ENCODE measurements around the gene ZNF625.

Gene ZNF625

GRCh38 chr19:12156223-12157058 lies at the start of gene ZNF625:
Gene ZNF625, minus strand, starts transcription at chr19:12156734. Its CDS starts 176 bp downstream, at chr19:12156558.
- peak; percentile 52 to 82 (median 74) for DNase-seq

GRCh38 chr19:12205296-12205695 lies 48.8 kb upstream of the ZNF625 start:
- DNase-seq, result no peak

DNA sequence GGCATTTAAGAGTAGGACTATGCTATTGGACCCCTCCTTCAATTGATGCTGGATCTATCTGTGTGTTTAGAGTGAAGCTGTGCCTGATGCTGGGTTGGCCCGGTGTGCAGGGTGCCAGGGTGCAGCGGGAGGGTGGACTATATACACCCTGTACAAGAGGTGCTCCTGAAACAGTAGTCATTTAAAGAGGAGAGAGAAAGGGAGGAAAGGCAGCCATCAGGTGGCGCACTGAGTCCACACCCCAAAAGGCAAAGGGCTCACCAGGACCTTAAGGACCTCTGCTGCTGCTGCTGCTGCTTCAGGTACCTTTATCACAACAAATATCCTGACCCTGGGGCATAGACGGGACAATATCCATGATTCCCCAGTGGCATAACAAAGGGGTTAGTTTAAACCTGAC lies 45.7 kb upstream of the ZNF625 start:
- peak in 2 of 3 donors; percentile 6 to 28 for DNase-seq

DNA sequence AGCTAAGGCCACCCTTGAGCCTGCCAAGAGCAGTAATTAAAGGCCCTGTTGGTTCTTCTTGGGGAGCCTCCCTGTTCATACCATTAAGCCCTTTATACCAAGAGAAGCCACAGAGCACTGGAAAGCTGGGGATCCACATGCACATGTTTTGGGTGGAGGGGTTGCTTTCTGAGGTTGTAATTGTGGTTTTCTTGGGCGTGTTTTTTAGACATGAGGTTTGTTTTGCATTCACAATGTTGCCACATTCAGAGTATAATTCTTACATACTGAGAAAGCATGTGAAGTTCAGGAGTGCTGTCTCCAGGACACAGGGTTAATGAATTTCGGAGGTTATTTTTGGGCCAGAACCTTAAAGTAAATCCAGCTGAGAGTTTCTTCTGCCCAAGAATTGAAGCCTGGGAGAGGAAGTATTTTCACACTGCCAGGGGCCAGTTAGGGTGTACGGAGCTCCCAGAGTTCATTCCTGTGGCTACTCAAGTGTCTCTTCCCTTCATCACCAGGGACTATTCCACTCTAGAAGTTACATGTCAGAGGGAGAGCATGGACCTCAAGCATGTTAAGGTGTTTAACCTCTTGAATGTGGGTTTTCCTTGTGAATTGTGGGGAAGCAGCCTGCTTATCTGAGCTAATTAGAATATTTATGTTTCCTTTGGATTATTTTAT lies 43.4 kb upstream of the ZNF625 start:
- DNase-seq, result no peak

GRCh38 chr19:12198136-12198535 lies 41.6 kb upstream of the ZNF625 start:
- DNase-seq, result no peak

DNA sequence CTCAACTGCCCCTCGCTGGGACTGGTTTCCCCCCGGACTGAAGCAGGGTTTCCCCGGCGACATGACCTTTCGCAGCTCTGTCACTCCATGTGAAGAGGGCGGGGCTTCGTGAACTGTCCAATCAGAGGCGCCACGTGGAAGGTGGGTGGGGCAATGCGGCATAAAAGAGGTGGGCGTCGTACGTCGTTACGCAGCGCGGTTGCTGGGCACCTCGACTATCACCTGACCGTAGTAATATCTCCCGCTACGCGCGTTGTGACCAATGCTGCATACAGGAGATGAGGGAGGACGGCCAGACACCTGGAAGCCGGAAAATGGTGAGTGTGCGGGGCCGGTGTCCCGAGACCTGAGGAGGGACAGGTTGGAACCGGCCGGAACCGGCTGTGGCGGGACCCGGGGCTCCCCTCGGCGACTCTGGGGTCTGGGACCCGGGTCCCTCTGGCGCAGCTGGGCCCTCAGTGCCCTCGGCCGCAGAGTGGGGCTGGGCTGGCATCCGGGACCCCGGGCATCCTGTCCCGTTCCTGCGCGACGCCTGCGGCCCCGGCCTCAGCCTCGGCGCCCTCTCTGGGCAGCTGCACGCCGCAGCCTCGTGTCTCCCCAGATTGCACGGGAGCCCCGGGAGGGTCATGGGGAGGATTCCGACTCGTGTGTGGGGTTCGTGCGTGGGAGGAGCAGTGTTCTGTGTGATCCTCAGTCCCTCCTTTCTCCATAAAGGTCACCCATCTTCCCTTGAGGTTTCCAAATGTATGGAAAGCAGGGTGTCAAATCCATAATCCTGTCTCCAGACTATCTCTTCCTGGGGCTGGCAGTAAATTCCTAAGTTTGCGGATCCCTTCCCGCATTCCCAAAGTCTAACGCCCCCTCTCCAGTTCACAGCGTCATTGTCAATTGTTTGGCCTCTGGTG lies 38.5 kb upstream of the ZNF625 start:
- DNase-seq, result peak in 1 of 3 donors; percentile 10

GRCh38 chr19:12187625-12188024 lies 31.1 kb upstream of the ZNF625 start:
- peak in 1 of 3 donors; percentile 7 for DNase-seq

DNA sequence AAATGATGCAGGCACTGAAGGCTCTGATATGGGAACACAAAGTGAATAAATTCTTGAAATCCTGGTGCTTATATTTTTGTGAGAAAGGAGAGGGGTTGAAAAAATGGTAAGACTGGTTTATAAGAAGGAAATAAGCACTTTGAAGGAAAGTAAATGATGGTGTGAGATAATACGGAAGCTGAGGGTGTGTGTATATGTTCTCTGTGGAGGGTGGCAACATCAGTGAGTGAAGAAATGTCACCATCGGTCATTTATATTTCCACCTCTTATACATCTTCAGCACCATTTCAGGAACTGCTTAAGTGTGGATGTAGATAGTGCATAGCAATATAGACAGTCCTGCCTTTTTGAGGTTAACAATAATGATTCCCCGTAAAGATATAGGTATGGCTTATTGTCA lies 23.8 kb upstream of the ZNF625 start:
- DNase-seq, result no peak

DNA sequence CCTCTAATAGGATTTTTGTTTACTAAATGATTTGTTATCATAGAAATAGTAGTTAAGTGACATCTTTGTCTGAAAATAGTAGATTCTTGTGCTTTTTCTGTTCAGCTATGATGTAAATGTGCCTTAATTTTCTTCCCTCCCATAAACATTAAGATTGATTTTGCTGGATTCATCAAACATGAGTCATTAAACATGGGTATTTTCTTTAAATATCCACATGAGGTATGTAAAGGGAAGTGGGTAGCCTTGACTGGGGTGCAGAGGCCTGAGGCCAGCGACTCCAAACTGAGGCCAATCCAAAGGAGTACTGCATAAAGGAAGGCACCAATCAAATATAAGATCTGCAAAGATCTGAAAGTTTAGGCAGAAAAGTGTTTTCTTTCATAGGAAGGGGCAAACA lies 10.1 kb upstream of the ZNF625 start:
- peak; percentile 47 to 62 (median 47) for DNase-seq

DNA sequence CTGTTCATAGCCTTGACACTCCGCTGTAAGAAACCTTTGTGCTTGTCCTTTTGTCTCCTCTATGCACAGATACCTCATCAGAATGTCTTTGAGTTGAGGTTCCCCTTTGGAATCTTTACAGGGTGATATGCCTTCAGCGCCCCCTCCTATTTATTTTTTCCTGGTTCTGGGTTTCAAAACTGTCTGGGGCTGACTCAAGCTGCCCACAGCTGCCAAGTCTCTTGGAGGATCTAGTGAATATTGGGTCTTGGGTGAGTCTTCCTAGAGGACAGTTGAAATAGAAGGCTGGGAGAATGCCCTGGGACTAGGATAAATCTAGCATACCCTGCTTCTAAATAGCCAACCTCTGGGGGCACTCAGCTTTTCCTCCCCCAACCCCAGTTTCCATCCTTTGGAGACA lies 7.3 kb upstream of the ZNF625 start:
- DNase-seq, result peak; percentile 78 to 83 (median 81)

GRCh38 chr19:12162882-12163806 lies 6.6 kb upstream of the ZNF625 start, which contains the start of gene ZNF136:
Gene ZNF136, plus strand, starts transcription at chr19:12163096. Its CDS starts 108 bp downstream, at chr19:12163204.
- DNase-seq, result peak; percentile 97 to 99 (median 98)

DNA sequence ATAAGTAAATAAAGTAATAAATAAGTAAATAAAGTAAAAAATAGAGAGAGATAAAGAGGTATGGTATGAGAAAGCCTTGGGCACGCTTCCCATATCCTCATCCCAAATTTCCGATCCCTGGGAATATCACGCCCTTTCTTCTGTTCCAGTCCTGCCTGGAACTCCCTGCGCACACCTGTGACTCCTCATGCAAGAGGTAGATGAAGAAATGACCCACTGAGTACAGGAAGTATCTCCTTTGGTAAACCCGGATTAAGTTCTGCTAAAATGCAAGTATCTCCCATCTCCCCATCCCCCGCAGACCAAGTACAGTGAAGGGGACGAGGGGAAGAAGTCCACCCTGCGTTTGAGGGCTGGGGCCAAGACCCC lies 6.0 kb upstream of the ZNF625 start:
- no peak for DNase-seq

GRCh38 chr19:12159773-12160414 lies 3.4 kb upstream of the ZNF625 start:
- no peak for DNase-seq

DNA sequence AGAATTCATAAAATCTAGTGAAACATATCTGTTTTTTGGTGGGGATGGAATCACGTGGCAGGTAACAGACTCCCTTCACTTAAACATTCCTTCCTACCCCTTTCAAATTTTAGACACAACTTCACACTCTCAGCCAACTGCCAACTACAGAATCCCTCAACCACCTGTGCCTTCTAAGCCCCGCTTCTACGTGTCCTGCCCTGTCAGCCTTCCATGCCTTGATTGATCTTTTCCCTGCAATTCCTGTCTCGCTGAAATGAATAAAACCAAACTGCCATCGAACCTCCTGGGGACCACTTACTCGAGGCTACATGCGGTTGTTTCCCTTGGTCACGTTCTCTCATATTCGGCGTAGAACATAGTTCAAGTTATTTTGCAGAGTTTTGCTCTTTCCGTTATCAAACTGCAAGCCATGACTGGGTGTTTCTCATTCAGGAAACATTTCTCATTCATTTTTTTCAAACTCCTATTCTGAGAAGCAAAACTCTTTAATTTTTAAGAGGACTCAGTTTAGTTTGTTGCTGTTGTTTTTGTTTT lies 1.1 kb downstream of the ZNF625 start:
- DNase-seq, result no peak

DNA sequence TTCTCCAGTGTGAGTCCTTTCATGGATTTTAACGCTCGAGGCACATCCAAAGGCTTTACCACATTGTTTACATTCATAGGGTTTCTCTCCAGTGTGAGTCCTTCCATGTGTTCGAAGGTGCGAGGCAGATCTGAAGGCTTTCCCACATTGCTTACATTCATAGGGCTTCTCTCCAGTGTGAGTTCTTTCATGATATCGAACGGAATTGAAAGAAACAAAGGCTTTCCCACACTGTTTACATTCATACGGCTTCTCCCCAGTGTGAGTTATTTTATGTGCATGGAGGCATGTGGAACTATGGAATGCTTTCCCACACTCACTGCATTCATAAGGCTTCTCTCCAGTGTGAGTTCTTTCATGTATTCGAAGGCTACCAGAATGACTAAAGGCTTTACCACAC lies 11.2 kb downstream of the ZNF625 start:
- no peak for DNase-seq

DNA sequence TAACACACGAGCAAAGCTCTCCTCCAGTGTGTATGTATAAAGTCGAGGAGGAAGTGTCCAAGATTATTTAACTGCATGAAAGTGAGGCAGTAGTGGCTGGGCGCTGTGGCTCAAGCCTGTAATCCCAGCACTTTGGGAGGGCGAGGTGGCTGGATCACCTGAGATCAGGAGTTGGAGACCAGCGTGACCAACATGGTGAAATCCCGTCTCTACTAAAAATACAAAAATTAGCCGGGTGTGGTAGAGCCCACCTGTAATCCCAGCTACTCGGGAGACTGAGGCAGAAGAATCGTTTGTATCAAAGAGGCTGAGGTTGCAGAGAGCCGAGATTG lies 15.2 kb downstream of the ZNF625 start:
- DNase-seq, result no peak

- peak; percentile 86 to 93 (median 91) for DNase-seq
Measured at GRCh38 chr19:12140545-12141404, 15.8 kb downstream of the ZNF625 start.

GRCh38 chr19:12139885-12140544 lies 16.5 kb downstream of the ZNF625 start, which contains the start of gene ZNF20:
Gene ZNF20, minus strand, starts transcription at chr19:12140350. Its CDS starts 168 bp downstream, at chr19:12140182.
- DNase-seq, result peak; percentile 96 to 97 (median 97)

- DNase-seq, result no peak
Measured at GRCh38 chr19:12139269-12139668, 17.3 kb downstream of the ZNF625 start.
